Adrenal gland (tissue), 12 donors: Measurements from ENCODE around the gene ABCA4. TPM values are rescaled to one million over a fixed set of nuclear protein-coding genes. Genes with fewer than 3 reads are reported as not detected.

Experiments
- DNase-seq, 7 donors: peaks; one replicate each; pipeline ENCODE4 v3.0.0-alpha.2; 2019 to 2020
- H3K27ac ChIP-seq, 5 donors: fragments of 200-600 bp; sonication (generic) in 4 of 5; 1 replicate in 3 of 5; 2 replicates in 2 of 5; pipeline versions ENCODE4 v1.5.1 to v1.8.0; 2016 to 2020; ENCODE audit warnings: mild to moderate bottlenecking in 1 of 5
- H3K27me3 ChIP-seq: fragments of 200-600 bp; 2 replicates; pipeline ENCODE4 v1.8.0; 2021
- H3K36me3 ChIP-seq, 2 donors: fragments of 200-600 bp; replicated peaks in 1 of 2; 1 replicate in 1 of 2; 2 replicates in 1 of 2; pipeline versions ENCODE4 v1.5.1 to v1.8.0; 2018 to 2022
- H3K4me1 ChIP-seq, 2 donors: fragments of 200-600 bp; replicated peaks in 1 of 2; 1 replicate in 1 of 2; 2 replicates in 1 of 2; pipeline versions ENCODE4 v1.5.1 to v1.8.0; 2018 to 2021
- H3K4me3 ChIP-seq, 4 donors: fragments of 200-600 bp; sonication (generic) in 3 of 4; one replicate each; pipeline ENCODE4 v1.5.1; 2016 to 2018
- H3K9me3 ChIP-seq, 3 donors: fragments of 200-600 bp; sonication (generic) in 1 of 3; replicated peaks in 1 of 3; 1 replicate in 2 of 3; 2 replicates in 1 of 3; pipeline versions ENCODE4 v1.5.1 to v1.8.0; 2016 to 2021
- POLR2A ChIP-seq, 2 donors: fragments of 450-650 bp; IDR thresholded peaks; one replicate each; pipeline ENCODE4 v1.6.1; 2017; ENCODE audit warnings: antibody characterized with exemption in 2 of 2, mild to moderate bottlenecking in 2 of 2, moderate library complexity in 1 of 2
- WGBS, 4 donors: extraction: QIAGEN DNeasy Blood & Tissue Kit in 2 of 4; methylation state at CpG; one replicate each; pipeline versions ENCODE4 v1.1.5 to v1.1.7; 2013 to 2017; 5-methylcytosine and 5-hydroxymethylcytosine counted together
- intact Hi-C, 2 donors: fragments of 100-400 bp; cut with DNase I; formaldehyde crosslinking; loops; one replicate each; pipeline versions ENCODE4 v1.14.1 to v1.15.0; 2022 to 2023
- polyA plus RNA-seq, 3 donors: library from polyadenylated mRNA; stranded (reverse); fragments of 200-250 nt in 2 of 3; fragments of 350-450 nt in 1 of 3; fragmentation: Illumina TruSeq in 1 of 3; extraction: RNeasy Lipid Tissue Mini Kit (QIAGEN cat#74804) in 1 of 3; gene quantifications; one replicate each; pipeline ENCODE4 v1.2.3, GENCODE V29; 2013 to 2014
- total RNA-seq, 9 donors: library from RNA; depleted of rRNA in 4 of 9; stranded (reverse); fragments of >200 nt in 4 of 9; fragments of 120-200 nt in 1 of 9; fragmentation: NEBNext Ultra II Directional in 1 of 9; extraction: Animal tissue kit (Norgen Biotek cat#: 25700) in 1 of 9; gene quantifications; one replicate each; pipeline versions ENCODE4 v1.1.0 to v1.2.4, GENCODE V29; 2013 to 2023
- TF ChIP-seq, protein P1 (sequence below), 6 experiments: fragments of 450-650 bp in 4 of 6; fragments of 200-600 bp in 2 of 6; sonication (generic) in 1 of 6; IDR thresholded peaks; 1 replicate in 5 of 6; 2 replicates in 1 of 6; pipeline versions ENCODE4 v1.5.1 to v1.8.0; 2016 to 2021; ENCODE audit warnings: antibody characterized with exemption in 6 of 6, mild to moderate bottlenecking in 2 of 6, moderate library complexity in 1 of 6
- donor health status: healthy with polysubstance abuse.
- donor health status: Bipolar disorder and iron deficiency.
- donor health status: DM: yes; HTN: yes; CAD: no.
- donor health status: DM: no; HTN: no; CAD: no.
- donor health status: DM: no; HTN: no; CAD: no.
- donor health status: DM: yes; HTN: yes; CAD: no.

ABCA4 gene
- total and polyA plus RNA-seq, 12 donors = 0.04 to 1.9 (median 0.14) TPM; not detected in 1

DNA sequence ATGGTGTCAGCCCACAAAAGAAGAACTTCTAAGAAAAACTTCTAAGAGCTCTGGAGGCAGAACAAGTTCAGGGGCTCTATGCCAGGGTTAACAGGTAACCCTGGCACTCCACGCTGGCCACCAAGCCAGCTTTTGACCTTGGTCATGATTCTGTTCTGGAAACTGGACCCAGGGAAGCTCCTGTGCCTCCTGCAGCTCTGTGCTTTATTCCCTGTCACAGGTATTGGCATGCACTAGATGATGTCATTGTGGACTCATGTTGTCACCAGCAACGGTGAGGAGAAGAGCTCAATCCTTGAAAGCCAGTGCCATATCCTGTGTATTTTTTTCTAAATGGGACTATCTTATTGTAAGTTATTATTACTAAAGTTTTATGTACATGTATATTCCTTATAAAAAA lies 155.1 kb downstream of the ABCA4 start:
- Histone ChIP-seq H3K27ac (no peak overlapping the region), H3K36me3 (no peaks in the 10 kb centered on the region), H3K27me3 (no peaks in the 10 kb centered on the region), H3K9me3 (no peaks in the 10 kb centered on the region), H3K4me3 (no peak overlapping the region), H3K4me1 (peaks cover 0 to 6% of the 10 kb centered on the region in 2 donors)
- intact Hi-C loops = no loop called here
- DNase-seq = no peak
- TF ChIP-seq, protein P1, sequence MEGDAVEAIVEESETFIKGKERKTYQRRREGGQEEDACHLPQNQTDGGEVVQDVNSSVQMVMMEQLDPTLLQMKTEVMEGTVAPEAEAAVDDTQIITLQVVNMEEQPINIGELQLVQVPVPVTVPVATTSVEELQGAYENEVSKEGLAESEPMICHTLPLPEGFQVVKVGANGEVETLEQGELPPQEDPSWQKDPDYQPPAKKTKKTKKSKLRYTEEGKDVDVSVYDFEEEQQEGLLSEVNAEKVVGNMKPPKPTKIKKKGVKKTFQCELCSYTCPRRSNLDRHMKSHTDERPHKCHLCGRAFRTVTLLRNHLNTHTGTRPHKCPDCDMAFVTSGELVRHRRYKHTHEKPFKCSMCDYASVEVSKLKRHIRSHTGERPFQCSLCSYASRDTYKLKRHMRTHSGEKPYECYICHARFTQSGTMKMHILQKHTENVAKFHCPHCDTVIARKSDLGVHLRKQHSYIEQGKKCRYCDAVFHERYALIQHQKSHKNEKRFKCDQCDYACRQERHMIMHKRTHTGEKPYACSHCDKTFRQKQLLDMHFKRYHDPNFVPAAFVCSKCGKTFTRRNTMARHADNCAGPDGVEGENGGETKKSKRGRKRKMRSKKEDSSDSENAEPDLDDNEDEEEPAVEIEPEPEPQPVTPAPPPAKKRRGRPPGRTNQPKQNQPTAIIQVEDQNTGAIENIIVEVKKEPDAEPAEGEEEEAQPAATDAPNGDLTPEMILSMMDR (IDR thresholded peaks at IDR 0.05) = no peak
- no peak for TF ChIP-seq POLR2A (IDR thresholded peaks at IDR 0.05)
- 59 to 72% (median 66%) methylated on average over 2 of the region's 2 CpGs for WGBS, 4 donors

DNA sequence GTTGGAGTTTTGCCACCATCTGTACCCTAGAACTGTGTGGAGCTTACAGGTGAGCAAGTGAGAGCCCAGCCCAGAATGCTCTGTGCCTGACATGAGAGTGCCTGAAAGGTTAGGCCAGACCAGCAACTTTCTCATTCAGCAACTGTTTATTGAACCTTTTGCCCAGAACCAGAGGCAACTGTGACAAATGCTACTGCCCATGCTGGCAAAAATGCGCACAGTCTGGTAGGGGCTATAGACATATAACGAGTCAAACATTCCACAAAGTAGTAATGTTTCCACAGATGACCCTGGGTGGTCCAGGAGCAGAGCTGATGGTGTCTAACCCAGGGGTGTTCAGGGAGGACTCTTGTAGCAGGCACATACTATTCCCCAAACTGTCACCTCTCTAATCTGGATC lies 155.7 kb downstream of the ABCA4 start:
- Histone ChIP-seq H3K9me3 (no peaks in the 10 kb centered on the region), H3K4me1 (peaks cover 0 to 7% of the 10 kb centered on the region in 2 donors), H3K36me3 (no peaks in the 10 kb centered on the region), H3K27me3 (no peaks in the 10 kb centered on the region), H3K27ac (no peak overlapping the region), H3K4me3 (no peak overlapping the region)
- WGBS, 4 donors = 92 to 100% (median 96%) methylated on average over 2 of the region's 2 CpGs
- DNase-seq = no peak
- intact Hi-C loops = no loop called here
- TF ChIP-seq POLR2A (IDR thresholded peaks at IDR 0.05) = no peak
- TF ChIP-seq, protein P1 (IDR thresholded peaks at IDR 0.05) = no peak

DNA sequence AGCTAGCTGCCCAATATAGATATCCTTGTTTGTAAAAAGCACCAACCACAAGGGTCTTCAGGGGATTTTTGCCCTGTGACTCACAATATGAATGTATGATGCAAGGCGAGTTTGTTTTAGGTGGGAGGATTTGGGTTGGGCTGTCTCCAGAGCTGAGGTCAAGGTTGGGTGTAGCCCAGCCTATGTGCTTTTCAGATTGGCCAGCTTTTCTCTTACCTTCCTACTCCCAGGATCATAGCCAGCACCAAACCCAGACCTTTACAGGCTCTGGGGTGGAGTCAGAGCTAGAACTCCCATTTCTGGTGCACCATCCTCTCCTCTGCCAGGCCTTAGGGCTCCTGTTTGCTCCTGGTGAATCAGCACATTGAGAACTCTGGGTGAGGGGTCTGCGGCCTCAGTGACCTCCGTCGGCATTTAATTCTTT lies 156.2 kb downstream of the ABCA4 start:
- WGBS, 4 donors = 75 to 85% (median 79%) methylated on average over 4 of the region's 4 CpGs
- H3K27ac ChIP-seq = no peak overlapping the region
- H3K27me3 ChIP-seq = no peaks in the 10 kb centered on the region
- intact Hi-C loops = no loop called here
- no peak for DNase-seq
- TF ChIP-seq, protein P1 (IDR thresholded peaks at IDR 0.05) = no peak
- TF ChIP-seq POLR2A (IDR thresholded peaks at IDR 0.05) = no peak
- H3K36me3 ChIP-seq = no peaks in the 10 kb centered on the region
- H3K9me3 ChIP-seq = no peaks in the 10 kb centered on the region
- H3K4me3 ChIP-seq = no peak overlapping the region
- H3K4me1 ChIP-seq = peaks cover 0 to 7% of the 10 kb centered on the region in 2 donors

DNA sequence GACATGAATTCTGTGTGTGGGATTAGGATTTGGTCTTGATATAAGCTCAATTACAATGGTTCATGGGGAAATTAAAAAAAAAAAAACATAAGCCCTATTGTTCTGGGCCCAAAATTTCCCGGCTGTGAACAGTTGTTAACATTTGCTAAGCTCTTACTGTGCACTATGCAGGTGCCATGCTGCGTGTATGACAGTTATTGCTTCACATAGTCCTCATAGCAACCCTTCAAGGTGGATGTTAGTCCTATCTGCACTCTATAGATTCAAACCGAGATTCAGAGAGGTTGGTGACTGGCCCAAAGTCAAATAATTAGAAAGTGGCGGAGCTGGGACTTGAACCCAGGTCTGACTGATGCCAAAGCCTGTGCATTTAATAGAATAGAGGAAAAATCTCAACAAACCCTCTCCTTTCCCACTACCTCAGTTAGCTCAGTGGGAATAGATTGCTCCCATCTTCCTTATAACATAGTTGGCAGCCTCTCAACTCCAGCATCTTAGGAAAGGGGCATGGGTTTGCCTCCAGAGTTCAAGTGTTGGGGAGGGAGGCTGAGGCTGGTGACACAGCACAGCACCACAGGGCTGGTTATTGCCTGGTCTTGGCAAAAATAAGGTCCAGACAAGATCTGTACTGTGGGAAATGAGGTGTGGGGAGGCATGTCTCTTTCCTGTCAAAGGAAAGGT lies 156.7 kb downstream of the ABCA4 start:
- Histone ChIP-seq H3K4me3 (no peak overlapping the region), H3K4me1 (peaks cover 0 to 7% of the 10 kb centered on the region in 2 donors), H3K27me3 (no peaks in the 10 kb centered on the region), H3K9me3 (no peaks in the 10 kb centered on the region), H3K27ac (no peak overlapping the region), H3K36me3 (no peaks in the 10 kb centered on the region)
- intact Hi-C loops = no loop called here
- TF ChIP-seq, protein P1 (IDR thresholded peaks at IDR 0.05) = no peak
- no peak for TF ChIP-seq POLR2A (IDR thresholded peaks at IDR 0.05)
- DNase-seq = no peak
- 93 to 99% (median 95%) methylated on average over 4 of the region's 4 CpGs for WGBS, 4 donors
